Measurements from ENCODE around the gene C4A.
"Not testable (repeated sequence)": the region's sequence is repeated elsewhere in the genome, so short reads cannot be mapped to it uniquely, and the experiment has no call there.

DNA sequence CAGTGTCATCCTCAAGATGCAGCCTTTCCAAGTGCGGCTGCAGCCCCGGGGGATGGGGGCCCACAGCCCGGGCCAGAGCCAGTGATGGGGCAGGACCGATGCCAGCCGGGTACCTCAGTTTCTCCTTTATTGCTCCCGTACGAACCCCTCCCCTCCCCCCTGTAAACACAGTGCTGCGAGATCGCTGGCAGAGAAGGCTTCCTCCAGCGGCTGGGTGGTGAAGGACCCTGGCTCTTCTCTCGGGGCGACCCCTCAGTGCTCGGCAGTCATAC, 59.1 kb downstream of the C4A start:
- TF ChIP-seq, protein P1, sequence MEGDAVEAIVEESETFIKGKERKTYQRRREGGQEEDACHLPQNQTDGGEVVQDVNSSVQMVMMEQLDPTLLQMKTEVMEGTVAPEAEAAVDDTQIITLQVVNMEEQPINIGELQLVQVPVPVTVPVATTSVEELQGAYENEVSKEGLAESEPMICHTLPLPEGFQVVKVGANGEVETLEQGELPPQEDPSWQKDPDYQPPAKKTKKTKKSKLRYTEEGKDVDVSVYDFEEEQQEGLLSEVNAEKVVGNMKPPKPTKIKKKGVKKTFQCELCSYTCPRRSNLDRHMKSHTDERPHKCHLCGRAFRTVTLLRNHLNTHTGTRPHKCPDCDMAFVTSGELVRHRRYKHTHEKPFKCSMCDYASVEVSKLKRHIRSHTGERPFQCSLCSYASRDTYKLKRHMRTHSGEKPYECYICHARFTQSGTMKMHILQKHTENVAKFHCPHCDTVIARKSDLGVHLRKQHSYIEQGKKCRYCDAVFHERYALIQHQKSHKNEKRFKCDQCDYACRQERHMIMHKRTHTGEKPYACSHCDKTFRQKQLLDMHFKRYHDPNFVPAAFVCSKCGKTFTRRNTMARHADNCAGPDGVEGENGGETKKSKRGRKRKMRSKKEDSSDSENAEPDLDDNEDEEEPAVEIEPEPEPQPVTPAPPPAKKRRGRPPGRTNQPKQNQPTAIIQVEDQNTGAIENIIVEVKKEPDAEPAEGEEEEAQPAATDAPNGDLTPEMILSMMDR (optimal IDR thresholded peaks at IDR 0.05 in 1 of 3, IDR thresholded peaks at IDR 0.05 in 1 of 3, conservative IDR thresholded peaks at IDR 0.05 in 1 of 3; ENCODE audit: extremely low read depth in 1 of 3, insufficient read depth in 2 of 3, low read length in 3 of 3), result not testable (repeated sequence)
- TF ChIP-seq EZH2 (IDR thresholded peaks at IDR 0.05; ENCODE audit: low read length), result not testable (repeated sequence)
